A673 (cell line): ENCODE results near the gene STEAP4. TPM values are rescaled to one million over a fixed set of nuclear protein-coding genes. Genes with fewer than 3 reads are reported as not detected.
"Not testable (repeated sequence)": the region's sequence is repeated elsewhere in the genome, so short reads cannot be mapped to it uniquely, and the experiment has no call there.

Experiments used
- BruUV-seq: library from RNA; stranded (reverse); fragments of 400-500 nt; replicated peaks from 2 replicates; lab custom pipeline; 2021; lab: Mats Ljungman, UMichigan
- CTCF ChIA-PET: fragments of 300-600 bp; sonication (Branson Sonifier 250); formaldehyde crosslinking; loops from one replicate; lab custom pipeline; 2022; ENCODE audit warnings: antibody characterized with exemption; lab: Charles Lee
- POLR2A ChIA-PET: fragments of 300-600 bp; sonication (Branson Sonifier 250); formaldehyde crosslinking; loops from one replicate; lab custom pipeline; 2022; ENCODE audit warnings: antibody characterized with exemption; ENCODE audit not compliant: low non-redundant PET; lab: Charles Lee
- DNase-seq: peaks from one replicate; pipeline ENCODE4 v3.0.0-alpha.2; 2015; ENCODE audit warnings: low spot score
- H3K27ac ChIP-seq: fragments of 200-600 bp; sonication (generic); 2 replicates; pipeline ENCODE4 v1.5.1; 2016; ENCODE audit warnings: mixed run types, low read depth, mild to moderate bottlenecking, mixed read lengths, antibody characterized with exemption, low read length; ENCODE audit not compliant: poor library complexity, severe bottlenecking
- H3K27me3 ChIP-seq: fragments of 200-600 bp; sonication (generic); replicated peaks from 2 replicates; pipeline ENCODE4 v1.6.1; 2017; ENCODE audit warnings: mixed run types, low read depth, mild to moderate bottlenecking, mixed read lengths, antibody characterized with exemption, low read length; ENCODE audit not compliant: insufficient read depth, poor library complexity
- H3K36me3 ChIP-seq: fragments of 200-600 bp; sonication (generic); 2 replicates; pipeline ENCODE4 v1.6.1; 2016; ENCODE audit warnings: mixed run types, mild to moderate bottlenecking, mixed read lengths, antibody characterized with exemption, low read length; ENCODE audit not compliant: insufficient read depth, poor library complexity, severe bottlenecking
- H3K4me1 ChIP-seq: fragments of 200-600 bp; sonication (generic); 2 replicates; pipeline ENCODE4 v1.6.1; 2017; ENCODE audit warnings: mixed run types, mild to moderate bottlenecking, mixed read lengths, antibody characterized with exemption, low read length; ENCODE audit not compliant: insufficient read depth, poor library complexity, severe bottlenecking
- H3K4me3 ChIP-seq: fragments of 200-600 bp; sonication (generic); 2 replicates; pipeline ENCODE4 v1.5.1; 2016; ENCODE audit warnings: low read depth, mixed run types, mild to moderate bottlenecking, mixed read lengths, low read length; ENCODE audit not compliant: poor library complexity, severe bottlenecking
- H3K9me3 ChIP-seq: fragments of 200-600 bp; sonication (generic); 2 replicates; pipeline ENCODE4 v1.6.1; 2016; ENCODE audit warnings: mixed run types, low read depth, mild to moderate bottlenecking, mixed read lengths, antibody characterized with exemption, low read length; ENCODE audit not compliant: poor library complexity, severe bottlenecking
- EZH2 ChIP-seq: fragments of 200-600 bp; sonication (generic); IDR thresholded peaks from 2 replicates; pipeline ENCODE4 v1.6.1; 2017; ENCODE audit warnings: borderline replicate concordance, low read depth, mild to moderate bottlenecking, mixed read lengths, antibody characterized with exemption, low read length; ENCODE audit not compliant: poor library complexity, severe bottlenecking
- intact Hi-C: fragments of 100-400 bp; cut with micrococcal nuclease; formaldehyde crosslinking; loops from one replicate; pipeline ENCODE4 v1.10.0; 2022; ENCODE audit not compliant: unreplicated experiment
- total RNA-seq: library from RNA; stranded (reverse); gene quantifications from 2 replicates; pipeline ENCODE4 v1.2.3, GENCODE V29; 2021
- TF ChIP-seq, protein P1 (sequence below): fragments of 300-800, 200-600 bp; sonication (generic); conservative IDR thresholded peaks from 2 replicates; pipeline ENCODE4 v1.5.1; 2017; ENCODE audit warnings: low read depth, mild to moderate bottlenecking, antibody characterized with exemption, low read length, moderate library complexity, mixed read lengths

Gene STEAP4
- total RNA-seq, 1 experiment from 2014 or later, result not detected

DNA sequence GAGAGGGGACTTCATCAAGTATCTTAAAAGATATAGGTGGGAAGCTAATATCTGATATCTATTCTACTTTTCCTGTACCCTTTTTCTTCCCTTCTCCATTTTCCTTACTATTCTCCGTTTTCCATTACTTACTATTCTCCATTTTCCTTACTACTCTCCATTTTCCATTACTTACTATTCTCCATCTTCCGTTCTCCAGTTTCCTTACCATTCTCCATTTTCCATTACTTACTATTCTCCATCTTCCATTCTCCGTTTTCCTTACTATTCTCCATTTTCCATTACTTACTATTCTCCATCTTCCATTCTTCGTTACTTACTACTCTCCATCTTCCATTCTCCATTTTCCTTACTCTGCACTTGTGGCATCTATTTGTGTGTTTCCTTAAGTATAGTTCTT, 39.3 kb downstream of the STEAP4 start:
- Histone ChIP-seq H3K27ac (no peak overlapping the region), H3K27me3 (no peaks in the 10 kb centered on the region), H3K9me3 (no peaks in the 10 kb centered on the region), H3K4me1 (no peaks in the 10 kb centered on the region), H3K4me3 (no peak overlapping the region), H3K36me3 (no peaks in the 10 kb centered on the region)
- POLR2A ChIA-PET, result no interaction called here
- intact Hi-C loops, result no loop called here
- no peak for DNase-seq
- no TSS peak for BruUV-seq
- CTCF ChIA-PET, result no interaction called here
- TF ChIP-seq EZH2, result no peak
- TF ChIP-seq, protein P1, sequence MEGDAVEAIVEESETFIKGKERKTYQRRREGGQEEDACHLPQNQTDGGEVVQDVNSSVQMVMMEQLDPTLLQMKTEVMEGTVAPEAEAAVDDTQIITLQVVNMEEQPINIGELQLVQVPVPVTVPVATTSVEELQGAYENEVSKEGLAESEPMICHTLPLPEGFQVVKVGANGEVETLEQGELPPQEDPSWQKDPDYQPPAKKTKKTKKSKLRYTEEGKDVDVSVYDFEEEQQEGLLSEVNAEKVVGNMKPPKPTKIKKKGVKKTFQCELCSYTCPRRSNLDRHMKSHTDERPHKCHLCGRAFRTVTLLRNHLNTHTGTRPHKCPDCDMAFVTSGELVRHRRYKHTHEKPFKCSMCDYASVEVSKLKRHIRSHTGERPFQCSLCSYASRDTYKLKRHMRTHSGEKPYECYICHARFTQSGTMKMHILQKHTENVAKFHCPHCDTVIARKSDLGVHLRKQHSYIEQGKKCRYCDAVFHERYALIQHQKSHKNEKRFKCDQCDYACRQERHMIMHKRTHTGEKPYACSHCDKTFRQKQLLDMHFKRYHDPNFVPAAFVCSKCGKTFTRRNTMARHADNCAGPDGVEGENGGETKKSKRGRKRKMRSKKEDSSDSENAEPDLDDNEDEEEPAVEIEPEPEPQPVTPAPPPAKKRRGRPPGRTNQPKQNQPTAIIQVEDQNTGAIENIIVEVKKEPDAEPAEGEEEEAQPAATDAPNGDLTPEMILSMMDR, result no peak

DNA sequence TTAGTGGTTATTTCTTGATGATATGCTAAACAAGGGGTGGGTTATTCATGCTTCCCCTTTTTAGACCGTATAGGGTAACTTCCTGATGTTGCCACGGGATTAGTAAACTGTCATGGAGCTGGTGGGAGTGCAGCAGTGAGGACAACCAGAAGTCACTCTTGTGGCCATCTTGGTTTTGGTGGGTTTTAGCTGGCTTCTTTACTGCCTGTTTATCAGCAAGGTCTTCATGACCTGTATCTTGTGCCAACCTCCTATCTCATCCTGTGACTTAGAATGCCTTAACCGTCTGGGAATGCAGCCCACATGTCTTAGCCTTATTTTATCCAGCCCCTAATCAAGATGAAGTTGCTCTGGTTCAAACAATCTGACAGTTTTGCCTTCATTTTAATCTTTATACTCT, 41.7 kb downstream of the STEAP4 start:
- BruUV-seq, CTCF ChIA-PET, POLR2A ChIA-PET, DNase-seq, H3K27me3 ChIP-seq, H3K4me3 ChIP-seq, H3K36me3 ChIP-seq, H3K9me3 ChIP-seq, H3K4me1 ChIP-seq, H3K27ac ChIP-seq, intact Hi-C loops: not testable (repeated sequence)

DNA sequence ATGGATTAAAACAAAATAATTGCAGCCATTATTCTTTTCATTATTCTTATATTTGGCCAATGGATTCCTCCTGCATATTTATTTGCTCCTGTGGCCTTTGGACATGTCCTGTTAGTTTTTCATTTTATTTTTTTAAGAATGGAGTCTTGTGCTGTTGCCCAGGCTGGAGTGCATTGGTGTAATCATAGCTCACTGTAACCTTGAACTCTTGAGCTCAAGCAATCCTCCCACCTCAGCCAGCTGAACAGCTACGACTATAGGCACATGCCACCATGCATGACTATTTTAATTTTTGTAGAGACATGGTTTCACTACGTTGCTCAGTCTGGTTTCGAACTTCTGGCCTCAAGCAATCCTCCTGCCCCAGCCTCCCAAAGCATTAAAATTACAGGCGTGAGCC, 44.1 kb downstream of the STEAP4 start:
- CTCF ChIA-PET, result no interaction called here
- POLR2A ChIA-PET, result no interaction called here
- Histone ChIP-seq H3K36me3 (no peaks in the 10 kb centered on the region), H3K27me3 (no peaks in the 10 kb centered on the region), H3K27ac (no peak overlapping the region), H3K9me3 (no peaks in the 10 kb centered on the region), H3K4me3 (no peak overlapping the region), H3K4me1 (no peaks in the 10 kb centered on the region)
- no TSS peak for BruUV-seq
- no peak for DNase-seq
- intact Hi-C loops, result no loop called here
- no peak for TF ChIP-seq EZH2
- TF ChIP-seq, protein P1, result no peak

DNA sequence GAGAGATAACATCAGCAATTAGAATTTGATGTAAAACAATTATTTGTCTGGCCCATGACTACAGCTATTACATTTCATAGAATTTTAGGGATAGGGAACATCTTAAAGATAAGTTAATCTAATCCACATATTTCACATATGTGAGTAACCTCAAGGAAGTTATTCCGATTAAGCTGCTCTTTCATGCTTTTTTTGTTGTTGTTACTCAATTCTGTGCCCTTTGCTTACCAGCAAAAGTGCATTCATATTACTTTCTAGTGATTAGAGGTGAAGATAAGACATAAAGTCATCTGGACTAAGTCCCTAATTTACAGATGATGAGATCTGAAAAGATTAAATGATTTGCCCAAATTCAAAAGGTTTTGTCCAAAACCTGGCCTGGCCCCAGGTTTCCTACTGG, 46.0 kb downstream of the STEAP4 start:
- no peaks in the 10 kb centered on the region for H3K9me3 ChIP-seq
- ChIA-PET POLR2A (no interaction called here), CTCF (no interaction called here)
- DNase-seq, result no peak
- intact Hi-C loops, result no loop called here
- BruUV-seq, result no TSS peak
- H3K27me3 ChIP-seq, result no peaks in the 10 kb centered on the region
- H3K4me1 ChIP-seq, result no peaks in the 10 kb centered on the region
- H3K36me3 ChIP-seq, result no peaks in the 10 kb centered on the region
- no peak overlapping the region for H3K27ac ChIP-seq
- H3K4me3 ChIP-seq, result no peak overlapping the region
- TF ChIP-seq EZH2, result no peak
- TF ChIP-seq, protein P1, result no peak
